GM23338 (cell line): Measurements from ENCODE around the gene SMIM10.

ENCODE experiments used
- CREB1 ChIP-seq: fragments of 250-450 bp; sonication (Bioruptor Pico); IDR thresholded peaks from 2 replicates; pipeline ENCODE4 v1.5.0; 2020; ENCODE audit warnings: low read depth, mild to moderate bottlenecking, moderate library complexity
- CTCF ChIP-seq, 2 experiments: fragments of 200-600 bp in 1 of 2; sonication (generic) in 1 of 2; conservative IDR thresholded peaks; 2 replicates each; pipeline versions ENCODE4 v1.5.1 to v1.6.1; 2016 to 2017; ENCODE audit warnings: antibody characterized with exemption in 2 of 2, low read depth in 2 of 2, mild to moderate bottlenecking in 2 of 2, moderate library complexity in 1 of 2
- ETS1 ChIP-seq: IDR thresholded peaks from 2 replicates; pipeline ENCODE4 v1.6.1; 2016; ENCODE audit warnings: antibody characterized with exemption
- EZH2 ChIP-seq: fragments of 200-600 bp; sonication (generic); IDR thresholded peaks from one replicate; pipeline ENCODE4 v1.8.0; 2017; ENCODE audit warnings: antibody characterized with exemption, mild to moderate bottlenecking, low read depth; ENCODE audit not compliant: unreplicated experiment
- EZH2phosphoT487 ChIP-seq: fragments of 200-600 bp; sonication (generic); IDR thresholded peaks from one replicate; pipeline ENCODE4 v1.8.1; 2018; ENCODE audit warnings: antibody characterized with exemption; ENCODE audit not compliant: unreplicated experiment
- JUNB ChIP-seq: IDR thresholded peaks from one replicate; pipeline ENCODE4 v1.6.1; 2016; ENCODE audit warnings: antibody characterized with exemption; ENCODE audit not compliant: unreplicated experiment
- NANOG ChIP-seq: IDR thresholded peaks from 2 replicates; pipeline ENCODE4 v1.6.1; 2016; ENCODE audit warnings: antibody characterized with exemption, borderline replicate concordance
- POLR2AphosphoS5 ChIP-seq: IDR thresholded peaks from 2 replicates; pipeline ENCODE4 v1.6.1; 2016; ENCODE audit warnings: antibody characterized with exemption, low read depth
- STAT1 ChIP-seq: IDR thresholded peaks from one replicate; pipeline ENCODE4 v1.6.1; 2016; ENCODE audit warnings: antibody characterized with exemption; ENCODE audit not compliant: unreplicated experiment
- ZNF114 ChIP-seq: fragments of 250-450 bp; sonication (Bioruptor Pico); IDR thresholded peaks from 2 replicates; pipeline ENCODE4 v1.5.0; 2020; ENCODE audit warnings: mild to moderate bottlenecking, moderate library complexity
- ZNF331 ChIP-seq: fragments of 250-450 bp; sonication (Bioruptor Pico); IDR thresholded peaks from 2 replicates; pipeline ENCODE4 v1.5.0; 2020; ENCODE audit warnings: low read depth, mild to moderate bottlenecking, moderate library complexity
- TF ChIP-seq, protein P1 (sequence below): IDR thresholded peaks from one replicate; pipeline ENCODE4 v1.6.1; 2018; ENCODE audit warnings: antibody characterized with exemption; ENCODE audit not compliant: unreplicated experiment
- TF ChIP-seq, protein P2 (sequence below): fragments of 250-450 bp; sonication (Bioruptor Pico); IDR thresholded peaks from 2 replicates; pipeline ENCODE4 v1.5.0; 2020; ENCODE audit warnings: mild to moderate bottlenecking, moderate library complexity

DNA sequence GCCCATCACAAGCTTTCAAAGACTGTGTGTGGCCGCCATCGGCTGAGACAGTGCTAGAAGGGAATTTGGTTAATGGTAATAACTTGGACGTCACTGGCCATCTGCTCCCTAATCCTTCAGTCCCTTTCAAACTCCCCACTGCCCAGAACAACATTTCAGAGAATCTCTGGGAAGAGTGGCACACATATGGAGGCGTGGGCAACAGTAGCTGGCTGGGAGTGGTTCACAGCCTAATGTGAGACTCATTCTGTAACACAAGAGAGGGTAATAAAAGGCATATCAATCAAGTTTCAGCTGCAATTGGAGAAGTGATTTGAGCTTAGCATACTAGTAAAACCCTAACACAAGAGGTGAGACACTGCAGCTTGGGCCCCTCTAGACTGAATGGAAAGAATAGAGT lies 15.4 kb downstream of the SMIM10 start:
- TF ChIP-seq ETS1 (no peak), CTCF (conservative IDR thresholded peaks at IDR 0.05; ENCODE audit: low read depth in 2 of 2) (no peak), POLR2AphosphoS5 (no peak), EZH2 (no peak), EZH2phosphoT487 (no peak), CREB1 (no peak), ZNF114 (CRISPR knock-in tag) (no peak), JUNB (no peak), ZNF331 (no peak), STAT1 (no peak), NANOG (no peak)
- TF ChIP-seq, protein P1, sequence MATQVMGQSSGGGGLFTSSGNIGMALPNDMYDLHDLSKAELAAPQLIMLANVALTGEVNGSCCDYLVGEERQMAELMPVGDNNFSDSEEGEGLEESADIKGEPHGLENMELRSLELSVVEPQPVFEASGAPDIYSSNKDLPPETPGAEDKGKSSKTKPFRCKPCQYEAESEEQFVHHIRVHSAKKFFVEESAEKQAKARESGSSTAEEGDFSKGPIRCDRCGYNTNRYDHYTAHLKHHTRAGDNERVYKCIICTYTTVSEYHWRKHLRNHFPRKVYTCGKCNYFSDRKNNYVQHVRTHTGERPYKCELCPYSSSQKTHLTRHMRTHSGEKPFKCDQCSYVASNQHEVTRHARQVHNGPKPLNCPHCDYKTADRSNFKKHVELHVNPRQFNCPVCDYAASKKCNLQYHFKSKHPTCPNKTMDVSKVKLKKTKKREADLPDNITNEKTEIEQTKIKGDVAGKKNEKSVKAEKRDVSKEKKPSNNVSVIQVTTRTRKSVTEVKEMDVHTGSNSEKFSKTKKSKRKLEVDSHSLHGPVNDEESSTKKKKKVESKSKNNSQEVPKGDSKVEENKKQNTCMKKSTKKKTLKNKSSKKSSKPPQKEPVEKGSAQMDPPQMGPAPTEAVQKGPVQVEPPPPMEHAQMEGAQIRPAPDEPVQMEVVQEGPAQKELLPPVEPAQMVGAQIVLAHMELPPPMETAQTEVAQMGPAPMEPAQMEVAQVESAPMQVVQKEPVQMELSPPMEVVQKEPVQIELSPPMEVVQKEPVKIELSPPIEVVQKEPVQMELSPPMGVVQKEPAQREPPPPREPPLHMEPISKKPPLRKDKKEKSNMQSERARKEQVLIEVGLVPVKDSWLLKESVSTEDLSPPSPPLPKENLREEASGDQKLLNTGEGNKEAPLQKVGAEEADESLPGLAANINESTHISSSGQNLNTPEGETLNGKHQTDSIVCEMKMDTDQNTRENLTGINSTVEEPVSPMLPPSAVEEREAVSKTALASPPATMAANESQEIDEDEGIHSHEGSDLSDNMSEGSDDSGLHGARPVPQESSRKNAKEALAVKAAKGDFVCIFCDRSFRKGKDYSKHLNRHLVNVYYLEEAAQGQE = no peak
- TF ChIP-seq, protein P2, sequence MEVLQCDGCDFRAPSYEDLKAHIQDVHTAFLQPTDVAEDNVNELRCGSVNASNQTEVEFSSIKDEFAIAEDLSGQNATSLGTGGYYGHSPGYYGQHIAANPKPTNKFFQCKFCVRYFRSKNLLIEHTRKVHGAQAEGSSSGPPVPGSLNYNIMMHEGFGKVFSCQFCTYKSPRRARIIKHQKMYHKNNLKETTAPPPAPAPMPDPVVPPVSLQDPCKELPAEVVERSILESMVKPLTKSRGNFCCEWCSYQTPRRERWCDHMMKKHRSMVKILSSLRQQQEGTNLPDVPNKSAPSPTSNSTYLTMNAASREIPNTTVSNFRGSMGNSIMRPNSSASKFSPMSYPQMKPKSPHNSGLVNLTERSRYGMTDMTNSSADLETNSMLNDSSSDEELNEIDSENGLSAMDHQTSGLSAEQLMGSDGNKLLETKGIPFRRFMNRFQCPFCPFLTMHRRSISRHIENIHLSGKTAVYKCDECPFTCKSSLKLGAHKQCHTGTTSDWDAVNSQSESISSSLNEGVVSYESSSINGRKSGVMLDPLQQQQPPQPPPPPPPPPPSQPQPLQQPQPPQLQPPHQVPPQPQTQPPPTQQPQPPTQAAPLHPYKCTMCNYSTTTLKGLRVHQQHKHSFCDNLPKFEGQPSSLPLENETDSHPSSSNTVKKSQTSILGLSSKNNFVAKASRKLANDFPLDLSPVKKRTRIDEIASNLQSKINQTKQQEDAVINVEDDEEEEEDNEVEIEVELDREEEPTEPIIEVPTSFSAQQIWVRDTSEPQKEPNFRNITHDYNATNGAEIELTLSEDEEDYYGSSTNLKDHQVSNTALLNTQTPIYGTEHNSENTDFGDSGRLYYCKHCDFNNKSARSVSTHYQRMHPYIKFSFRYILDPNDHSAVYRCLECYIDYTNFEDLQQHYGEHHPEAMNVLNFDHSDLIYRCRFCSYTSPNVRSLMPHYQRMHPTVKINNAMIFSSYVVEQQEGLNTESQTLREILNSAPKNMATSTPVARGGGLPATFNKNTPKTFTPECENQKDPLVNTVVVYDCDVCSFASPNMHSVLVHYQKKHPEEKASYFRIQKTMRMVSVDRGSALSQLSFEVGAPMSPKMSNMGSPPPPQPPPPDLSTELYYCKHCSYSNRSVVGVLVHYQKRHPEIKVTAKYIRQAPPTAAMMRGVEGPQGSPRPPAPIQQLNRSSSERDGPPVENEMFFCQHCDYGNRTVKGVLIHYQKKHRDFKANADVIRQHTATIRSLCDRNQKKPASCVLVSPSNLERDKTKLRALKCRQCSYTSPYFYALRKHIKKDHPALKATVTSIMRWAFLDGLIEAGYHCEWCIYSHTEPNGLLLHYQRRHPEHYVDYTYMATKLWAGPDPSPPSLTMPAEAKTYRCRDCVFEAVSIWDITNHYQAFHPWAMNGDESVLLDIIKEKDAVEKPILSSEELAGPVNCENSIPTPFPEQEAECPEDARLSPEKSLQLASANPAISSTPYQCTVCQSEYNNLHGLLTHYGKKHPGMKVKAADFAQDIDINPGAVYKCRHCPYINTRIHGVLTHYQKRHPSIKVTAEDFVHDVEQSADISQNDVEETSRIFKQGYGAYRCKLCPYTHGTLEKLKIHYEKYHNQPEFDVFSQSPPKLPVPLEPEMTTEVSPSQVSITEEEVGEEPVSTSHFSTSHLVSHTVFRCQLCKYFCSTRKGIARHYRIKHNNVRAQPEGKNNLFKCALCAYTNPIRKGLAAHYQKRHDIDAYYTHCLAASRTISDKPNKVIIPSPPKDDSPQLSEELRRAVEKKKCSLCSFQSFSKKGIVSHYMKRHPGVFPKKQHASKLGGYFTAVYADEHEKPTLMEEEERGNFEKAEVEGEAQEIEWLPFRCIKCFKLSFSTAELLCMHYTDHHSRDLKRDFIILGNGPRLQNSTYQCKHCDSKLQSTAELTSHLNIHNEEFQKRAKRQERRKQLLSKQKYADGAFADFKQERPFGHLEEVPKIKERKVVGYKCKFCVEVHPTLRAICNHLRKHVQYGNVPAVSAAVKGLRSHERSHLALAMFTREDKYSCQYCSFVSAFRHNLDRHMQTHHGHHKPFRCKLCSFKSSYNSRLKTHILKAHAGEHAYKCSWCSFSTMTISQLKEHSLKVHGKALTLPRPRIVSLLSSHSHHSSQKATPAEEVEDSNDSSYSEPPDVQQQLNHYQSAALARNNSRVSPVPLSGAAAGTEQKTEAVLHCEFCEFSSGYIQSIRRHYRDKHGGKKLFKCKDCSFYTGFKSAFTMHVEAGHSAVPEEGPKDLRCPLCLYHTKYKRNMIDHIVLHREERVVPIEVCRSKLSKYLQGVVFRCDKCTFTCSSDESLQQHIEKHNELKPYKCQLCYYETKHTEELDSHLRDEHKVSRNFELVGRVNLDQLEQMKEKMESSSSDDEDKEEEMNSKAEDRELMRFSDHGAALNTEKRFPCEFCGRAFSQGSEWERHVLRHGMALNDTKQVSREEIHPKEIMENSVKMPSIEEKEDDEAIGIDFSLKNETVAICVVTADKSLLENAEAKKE (CRISPR knock-in tag) = no peak
